CD8-positive, alpha-beta memory T cell (primary cell): ENCODE results near the gene DUSP5. TPM values are rescaled to one million over a fixed set of nuclear protein-coding genes. Genes with fewer than 3 reads are reported as not detected.

Experiments
- CTCF ChIA-PET: fragments of 350-600 bp; sonication (Branson Sonifier 250); formaldehyde crosslinking; loops from one replicate; lab custom pipeline; 2021; ENCODE audit warnings: antibody characterized with exemption; lab: Charles Lee
- POLR2A ChIA-PET: fragments of 350-600 bp; sonication (Branson Sonifier 250); formaldehyde crosslinking; loops from one replicate; lab custom pipeline; 2021; ENCODE audit warnings: antibody characterized with exemption; lab: Charles Lee
- DNase-seq, 5 donors: peaks; one replicate each; pipeline versions ENCODE4 v3.0.0 to v3.0.0-alpha.2; 2020 to 2022; ENCODE audit warnings: mixed read lengths in 1 of 5
- H3K27ac ChIP-seq: one replicate; pipeline ENCODE4 v1.7.0; 2013; ENCODE audit warnings: low read depth, mild to moderate bottlenecking, low read length, moderate library complexity
- H3K27me3 ChIP-seq: 2 replicates; pipeline ENCODE4 v1.7.0; 2013; ENCODE audit warnings: low read length, mild to moderate bottlenecking; ENCODE audit not compliant: insufficient read depth, poor library complexity, severe bottlenecking
- H3K36me3 ChIP-seq: 2 replicates; pipeline ENCODE4 v1.7.0; 2013; ENCODE audit warnings: mild to moderate bottlenecking, low read length, moderate library complexity; ENCODE audit not compliant: insufficient read depth
- H3K4me1 ChIP-seq: 2 replicates; pipeline ENCODE4 v1.7.0; 2013; ENCODE audit warnings: mild to moderate bottlenecking, low read length, moderate library complexity; ENCODE audit not compliant: insufficient read depth
- H3K4me3 ChIP-seq: 2 replicates; pipeline ENCODE4 v1.7.0; 2013; ENCODE audit warnings: mild to moderate bottlenecking, low read length
- H3K9me3 ChIP-seq: 2 replicates; pipeline ENCODE4 v1.7.0; 2013; ENCODE audit warnings: mild to moderate bottlenecking, low read length
- H3K27ac Mint-ChIP-seq, 8 donors: one replicate each; pipeline ENCODE4 v1.8.0; 2020 to 2021; ENCODE audit warnings: mixed read lengths in 8 of 8, mild to moderate bottlenecking in 6 of 8, inconsistent platforms in 3 of 8, moderate library complexity in 3 of 8
- H3K27me3 Mint-ChIP-seq, 2 donors: one replicate each; pipeline ENCODE4 v1.8.0; 2020 to 2021; ENCODE audit warnings: mixed read lengths in 2 of 2, mild to moderate bottlenecking in 1 of 2, moderate library complexity in 1 of 2
- H3K36me3 Mint-ChIP-seq, 3 donors: one replicate each; pipeline ENCODE4 v1.8.0; 2020 to 2021; ENCODE audit warnings: mixed read lengths in 3 of 3, inconsistent platforms in 1 of 3, mild to moderate bottlenecking in 1 of 3
- H3K4me1 Mint-ChIP-seq, 3 donors: one replicate each; pipeline ENCODE4 v1.8.0; 2020 to 2021; ENCODE audit warnings: mixed read lengths in 3 of 3, inconsistent platforms in 1 of 3, mild to moderate bottlenecking in 1 of 3
- H3K4me3 Mint-ChIP-seq, 7 donors: one replicate each; pipeline ENCODE4 v1.8.0; 2020 to 2021; ENCODE audit warnings: mixed read lengths in 7 of 7, mild to moderate bottlenecking in 6 of 7, moderate library complexity in 4 of 7, inconsistent platforms in 2 of 7
- H3K9me3 Mint-ChIP-seq, 5 donors: one replicate each; pipeline ENCODE4 v1.8.0; 2020 to 2022; ENCODE audit warnings: mixed read lengths in 5 of 5, mild to moderate bottlenecking in 3 of 5, moderate library complexity in 2 of 5, inconsistent platforms in 1 of 5
- polyA plus RNA-seq: library from polyadenylated mRNA; unstranded; fragments of 300-500 nt; fragmentation: Illumina TruSeq; gene quantifications from one replicate; pipeline ENCODE4 v1.2.3, GENCODE V29; 2021
- total RNA-seq, 2 experiments: library from RNA; stranded (reverse); gene quantifications; one replicate each; pipeline ENCODE4 v1.2.3, GENCODE V29; 2021

The DUSP5 gene
- total and polyA plus RNA-seq, 3 experiments from 2014 or later, result 3.0 to 69.8 (median 68.5) TPM

GRCh38 chr10:110535958-110536891 lies 38.5 kb downstream of the DUSP5 start:
- POLR2A ChIA-PET, result no interaction called here
- H3K4me1 Mint-ChIP-seq, result peaks cover 17 to 22% (median 19%) of the 10 kb centered on the region in 3 donors

DNA sequence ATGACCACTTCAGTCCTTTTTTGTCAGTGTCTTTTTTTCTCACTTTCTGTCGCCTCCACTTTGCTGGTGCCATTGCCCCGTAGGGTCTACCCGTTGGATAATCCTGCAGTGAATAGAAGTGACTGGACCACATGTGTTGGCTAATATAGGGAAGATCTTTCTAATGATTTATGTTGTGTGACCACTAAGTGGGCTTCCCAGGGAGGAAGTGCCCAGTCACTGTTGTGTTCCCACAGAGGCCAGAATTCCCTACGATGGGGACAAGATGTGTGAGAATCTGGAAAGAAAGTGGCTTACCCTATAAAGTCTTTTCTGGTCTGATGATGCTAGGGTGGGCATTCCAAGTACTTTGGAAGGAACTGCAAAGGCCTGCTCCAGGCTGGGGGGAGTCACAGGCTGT lies 41.4 kb downstream of the DUSP5 start:
- H3K4me1 Mint-ChIP-seq, result peaks cover 17 to 22% (median 19%) of the 10 kb centered on the region in 3 donors
- H3K27ac Mint-ChIP-seq, result no peak overlapping the region
- ChIA-PET POLR2A (no interaction called here), CTCF (no interaction called here)
- H3K9me3 Mint-ChIP-seq, result no peaks in the 10 kb centered on the region
- peaks cover 0 to 1% of the 10 kb centered on the region in 2 donors for H3K27me3 Mint-ChIP-seq
- Histone ChIP-seq H3K27ac (no peak overlapping the region), H3K4me3 (no peak overlapping the region), H3K27me3 (no peaks in the 10 kb centered on the region), H3K4me1 (peaks cover 11% of the 10 kb centered on the region), H3K36me3 (no peaks in the 10 kb centered on the region), H3K9me3 (no peaks in the 10 kb centered on the region)
- no peak overlapping the region for H3K4me3 Mint-ChIP-seq
- DNase-seq, result no peak
- H3K36me3 Mint-ChIP-seq, result no peaks in the 10 kb centered on the region

More at GRCh38 chr10:110535958-110536891, 38.5 kb downstream of the DUSP5 start:
- Histone ChIP-seq H3K4me1 (peaks cover 11% of the 10 kb centered on the region), H3K27ac (no peak overlapping the region), H3K4me3 (no peak overlapping the region), H3K9me3 (no peaks in the 10 kb centered on the region), H3K27me3 (no peaks in the 10 kb centered on the region), H3K36me3 (no peaks in the 10 kb centered on the region)
- peak overlapping the region in 6 of 8 donors; percentile 22 to 77 (median 60) for H3K27ac Mint-ChIP-seq
- peak; percentile 18 to 67 (median 44) for DNase-seq
- H3K4me3 Mint-ChIP-seq, result peak overlapping the region; percentile 31 to 79 (median 63)
- no peaks in the 10 kb centered on the region for H3K36me3 Mint-ChIP-seq
- H3K27me3 Mint-ChIP-seq, result peaks cover 0 to 1% of the 10 kb centered on the region in 2 donors
- CTCF ChIA-PET, result interaction anchor here (0.6 to 1.5 kb wide), 3 partner anchors 10 to 231 kb away, joined by 3 to 4 read pairs (median 3); no protein-coding TSS in a partner anchor
- no peaks in the 10 kb centered on the region for H3K9me3 Mint-ChIP-seq

DNA sequence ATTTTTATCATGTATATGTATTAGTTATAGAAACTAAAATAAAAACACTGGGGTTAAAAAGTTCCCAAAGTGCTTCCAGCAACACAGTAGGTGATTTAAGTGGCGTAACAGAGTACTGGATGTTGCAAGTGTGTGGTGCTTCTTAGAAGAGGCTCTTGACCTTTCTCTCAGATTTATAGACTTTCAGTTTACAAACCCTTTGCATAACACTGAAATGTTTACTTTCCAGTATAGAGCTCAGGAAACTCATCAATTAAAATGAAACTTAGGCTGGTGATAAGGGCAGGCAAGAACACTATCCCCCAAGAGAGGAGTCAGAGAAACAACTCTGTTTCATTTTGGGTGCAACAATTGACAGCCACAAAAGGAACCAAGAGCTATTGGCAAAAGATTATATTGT lies 42.3 kb downstream of the DUSP5 start:
- peaks cover 12 to 15% (median 13%) of the 10 kb centered on the region in 3 donors for H3K4me1 Mint-ChIP-seq
- H3K4me1 ChIP-seq, result peaks cover 11% of the 10 kb centered on the region
- POLR2A ChIA-PET, result no interaction called here
- H3K27ac ChIP-seq, result no peak overlapping the region
- no peaks in the 10 kb centered on the region for H3K36me3 Mint-ChIP-seq
- no peaks in the 10 kb centered on the region for H3K9me3 ChIP-seq
- CTCF ChIA-PET, result interaction anchor here (1.0 to 1.7 kb wide), 2 partner anchors 11 to 185 kb away, joined by 3 to 5 read pairs; no protein-coding TSS in a partner anchor
- no peak for DNase-seq
- no peaks in the 10 kb centered on the region for H3K27me3 Mint-ChIP-seq
- no peak overlapping the region for H3K4me3 Mint-ChIP-seq
- H3K4me3 ChIP-seq, result no peak overlapping the region
- no peaks in the 10 kb centered on the region for H3K36me3 ChIP-seq
- no peak overlapping the region for H3K27ac Mint-ChIP-seq
- no peaks in the 10 kb centered on the region for H3K27me3 ChIP-seq
- H3K9me3 Mint-ChIP-seq, result no peaks in the 10 kb centered on the region

DNA sequence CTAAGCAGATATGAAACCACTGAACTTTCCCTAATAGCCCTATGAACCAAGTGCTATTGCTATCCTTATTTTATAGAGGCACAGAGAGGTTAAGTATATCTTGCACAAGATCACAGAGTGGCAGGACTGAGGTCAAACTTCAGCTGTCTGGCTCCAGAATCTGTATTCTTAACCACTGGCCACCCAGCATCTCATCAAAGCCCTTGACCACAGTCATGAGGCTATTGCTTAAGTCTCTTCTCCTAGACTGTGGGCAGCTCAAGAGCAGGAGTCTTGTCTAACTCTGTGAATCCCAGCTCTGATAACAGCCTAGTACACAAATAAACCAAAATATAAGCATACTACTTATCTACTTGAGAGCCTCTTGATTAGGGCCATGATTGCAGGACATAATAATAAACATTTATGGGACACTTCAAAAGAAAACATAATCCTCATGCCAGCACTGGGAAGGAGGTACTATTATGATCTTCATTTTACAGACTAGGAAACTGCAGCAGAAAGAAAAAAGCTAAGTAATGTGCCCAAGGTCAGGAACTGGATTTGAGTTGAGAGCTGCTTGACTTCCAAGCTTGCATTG lies 47.3 kb downstream of the DUSP5 start:
- DNase-seq, result no peak
- H3K9me3 Mint-ChIP-seq, result no peaks in the 10 kb centered on the region
- Histone ChIP-seq H3K9me3 (no peaks in the 10 kb centered on the region), H3K27ac (no peak overlapping the region), H3K36me3 (no peaks in the 10 kb centered on the region), H3K27me3 (no peaks in the 10 kb centered on the region), H3K4me1 (no peaks in the 10 kb centered on the region), H3K4me3 (no peak overlapping the region)
- ChIA-PET CTCF (interaction anchor here (1.0 to 3.3 kb wide), 7 partner anchors 10 to 239 kb away, joined by 3 to 40 read pairs (median 4); no protein-coding TSS in a partner anchor), POLR2A (interaction anchor here (0.6 kb wide), 1 partner anchor 238 kb away, joined by 4 read pairs; no protein-coding TSS in a partner anchor)
- H3K27me3 Mint-ChIP-seq, result peaks cover 1 to 15% of the 10 kb centered on the region in 2 donors
- no peak overlapping the region for H3K27ac Mint-ChIP-seq
- H3K4me3 Mint-ChIP-seq, result no peak overlapping the region
- H3K36me3 Mint-ChIP-seq, result no peaks in the 10 kb centered on the region
- peaks cover 3 to 8% (median 4%) of the 10 kb centered on the region in 3 donors for H3K4me1 Mint-ChIP-seq

DNA sequence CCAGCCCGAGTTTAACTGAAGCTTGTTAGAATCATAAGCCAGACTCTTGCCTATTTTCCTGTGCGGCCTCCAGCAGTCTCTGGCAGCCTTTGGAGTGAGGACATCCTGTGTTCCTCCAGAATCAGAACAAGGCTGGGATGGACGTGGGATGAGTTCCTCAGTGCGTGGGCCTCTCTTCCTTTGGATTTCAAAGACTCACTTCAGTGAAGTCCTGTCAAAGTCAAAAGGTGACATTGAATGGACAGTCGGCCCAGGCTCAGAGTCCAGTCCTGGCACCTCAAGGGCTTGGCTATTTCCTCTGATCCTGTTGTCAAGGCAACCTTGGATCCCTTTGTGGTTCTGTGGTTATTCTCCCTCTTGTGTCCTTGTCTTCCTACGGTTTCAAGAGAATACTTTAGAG lies 48.4 kb downstream of the DUSP5 start:
- no peak overlapping the region for H3K4me3 Mint-ChIP-seq
- no peak for DNase-seq
- H3K27ac Mint-ChIP-seq, result no peak overlapping the region
- ChIA-PET POLR2A (no interaction called here), CTCF (interaction anchor here (0.8 to 3.3 kb wide), 16 partner anchors 9 to 408 kb away, joined by 3 to 40 read pairs (median 4); partner anchors contain the start of genes SMC3 and SMNDC1)
- peaks cover 3 to 21% of the 10 kb centered on the region in 2 donors for H3K27me3 Mint-ChIP-seq
- H3K36me3 ChIP-seq, result no peaks in the 10 kb centered on the region
- no peaks in the 10 kb centered on the region for H3K9me3 ChIP-seq
- H3K36me3 Mint-ChIP-seq, result no peaks in the 10 kb centered on the region
- H3K4me1 ChIP-seq, result no peaks in the 10 kb centered on the region
- no peaks in the 10 kb centered on the region for H3K9me3 Mint-ChIP-seq
- no peak overlapping the region for H3K27ac ChIP-seq
- H3K4me1 Mint-ChIP-seq, result peaks cover 3 to 8% (median 4%) of the 10 kb centered on the region in 3 donors
- H3K4me3 ChIP-seq, result no peak overlapping the region
- no peaks in the 10 kb centered on the region for H3K27me3 ChIP-seq

DNA sequence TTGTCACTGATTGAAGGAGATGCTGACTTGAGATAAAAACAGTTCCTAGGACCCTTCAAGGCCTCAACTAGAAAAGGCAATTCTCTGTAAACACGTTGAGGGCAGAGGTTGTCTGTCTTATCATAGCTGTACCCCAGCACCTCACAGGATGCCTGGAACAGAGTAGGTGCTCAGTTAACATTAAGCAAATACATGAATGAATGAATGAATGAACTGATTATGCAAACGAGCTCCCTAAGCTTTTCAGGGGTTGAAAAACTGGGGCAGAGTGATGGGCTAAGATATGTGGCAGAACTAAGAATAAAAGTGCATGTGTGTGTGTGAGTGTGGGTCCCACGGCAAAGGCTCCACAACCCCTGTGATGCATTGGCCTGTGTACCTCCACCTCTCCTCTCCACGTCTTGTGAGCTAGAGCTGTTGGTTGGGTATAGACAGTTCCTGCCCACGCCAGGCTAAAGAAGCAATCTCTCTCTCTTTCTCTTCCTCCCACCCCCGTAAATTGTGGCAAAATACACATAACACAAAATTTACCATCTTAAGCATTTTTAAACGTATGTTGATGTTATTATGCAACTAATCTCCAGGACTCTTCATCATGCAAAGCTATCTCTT lies 48.9 kb downstream of the DUSP5 start:
- CTCF ChIA-PET, result interaction anchor here (0.6 to 3.3 kb wide), 30 partner anchors 8 to 411 kb away, joined by 3 to 40 read pairs (median 3); partner anchors contain the start of genes SMC3 and SMNDC1

GRCh38 chr10:110547139-110547761 lies 49.5 kb downstream of the DUSP5 start:
- H3K4me1 ChIP-seq, result no peaks in the 10 kb centered on the region
- ChIA-PET POLR2A (interaction anchor here (0.6 kb wide), 1 partner anchor 33 kb away, joined by 6 read pairs; no protein-coding TSS in a partner anchor), CTCF (interaction anchor here (0.5 to 3.3 kb wide), 33 partner anchors 7 to 411 kb away, joined by 3 to 40 read pairs (median 3); partner anchors contain the start of genes SMC3 and SMNDC1)
- Mint-ChIP-seq H3K27me3 (peaks cover 3 to 31% of the 10 kb centered on the region in 2 donors), H3K4me3 (no peak overlapping the region), H3K9me3 (no peaks in the 10 kb centered on the region), H3K27ac (no peak overlapping the region), H3K4me1 (peaks cover 3 to 8% (median 4%) of the 10 kb centered on the region in 3 donors), H3K36me3 (no peaks in the 10 kb centered on the region)
- no peaks in the 10 kb centered on the region for H3K27me3 ChIP-seq
- no peaks in the 10 kb centered on the region for H3K36me3 ChIP-seq
- H3K4me3 ChIP-seq, result no peak overlapping the region
- DNase-seq, result peak in 2 of 5 donors; percentile 61 to 63
- no peak overlapping the region for H3K27ac ChIP-seq
- H3K9me3 ChIP-seq, result no peaks in the 10 kb centered on the region

More for the DNA sequence above, 48.9 kb downstream of the DUSP5 start:
- H3K27ac Mint-ChIP-seq, result no peak overlapping the region
- H3K4me1 ChIP-seq, result no peaks in the 10 kb centered on the region
- no peaks in the 10 kb centered on the region for H3K9me3 ChIP-seq
- no peaks in the 10 kb centered on the region for H3K36me3 Mint-ChIP-seq
- no peaks in the 10 kb centered on the region for H3K36me3 ChIP-seq
- no peak overlapping the region for H3K4me3 Mint-ChIP-seq
- DNase-seq, result no peak
- H3K4me3 ChIP-seq, result no peak overlapping the region
- H3K9me3 Mint-ChIP-seq, result no peaks in the 10 kb centered on the region
- POLR2A ChIA-PET, result interaction anchor here (0.6 kb wide), 1 partner anchor 32 kb away, joined by 6 read pairs; no protein-coding TSS in a partner anchor
- no peak overlapping the region for H3K27ac ChIP-seq
- H3K27me3 Mint-ChIP-seq, result peaks cover 3 to 25% of the 10 kb centered on the region in 2 donors
- no peaks in the 10 kb centered on the region for H3K27me3 ChIP-seq
- peaks cover 3 to 8% (median 4%) of the 10 kb centered on the region in 3 donors for H3K4me1 Mint-ChIP-seq
